HG02623 (cell line): ENCODE results near the gene SHISA8.

Experiments
- ATAC-seq: cut with Tn5 transposase; IDR thresholded peaks from one replicate; pipeline ENCODE4 v1.9.1; 2021; ENCODE audit warnings: moderate library complexity; ENCODE audit not compliant: unreplicated experiment

SHISA8 gene

DNA sequence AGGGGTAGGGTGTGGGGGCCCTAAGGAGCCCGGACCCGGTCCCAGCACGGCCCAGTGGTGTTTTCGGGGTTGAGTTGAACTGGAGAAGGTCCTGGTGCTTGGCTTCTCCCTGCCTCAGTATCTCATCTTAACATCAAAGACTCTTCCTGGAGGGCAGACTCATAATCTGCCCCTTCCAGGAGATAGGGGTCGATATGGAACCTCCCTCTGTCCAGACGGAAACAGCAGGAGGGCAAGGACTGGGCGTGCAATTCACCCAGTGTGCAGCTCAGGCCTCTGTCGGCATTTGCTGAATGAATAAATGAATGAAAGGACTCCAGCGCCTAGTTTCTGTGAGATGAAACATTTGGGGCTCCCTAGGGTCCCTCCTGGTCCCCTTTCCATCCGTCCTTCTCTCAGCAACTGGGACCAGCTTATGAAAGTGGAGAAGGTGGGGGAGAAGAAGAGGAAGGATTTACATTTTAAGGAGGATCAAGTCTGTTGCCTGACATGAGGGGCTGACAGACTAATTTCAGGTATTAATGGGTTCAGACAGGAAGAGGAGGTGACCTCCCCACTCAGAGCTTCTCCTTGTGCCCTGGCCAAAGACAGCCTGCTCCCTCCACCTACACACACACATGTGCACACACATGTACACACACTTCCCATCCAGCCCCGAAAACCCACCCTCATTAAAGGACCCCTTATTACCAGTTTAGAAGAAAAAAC is 1.1 kb upstream of the SHISA8 start:
- no peak for ATAC-seq

DNA sequence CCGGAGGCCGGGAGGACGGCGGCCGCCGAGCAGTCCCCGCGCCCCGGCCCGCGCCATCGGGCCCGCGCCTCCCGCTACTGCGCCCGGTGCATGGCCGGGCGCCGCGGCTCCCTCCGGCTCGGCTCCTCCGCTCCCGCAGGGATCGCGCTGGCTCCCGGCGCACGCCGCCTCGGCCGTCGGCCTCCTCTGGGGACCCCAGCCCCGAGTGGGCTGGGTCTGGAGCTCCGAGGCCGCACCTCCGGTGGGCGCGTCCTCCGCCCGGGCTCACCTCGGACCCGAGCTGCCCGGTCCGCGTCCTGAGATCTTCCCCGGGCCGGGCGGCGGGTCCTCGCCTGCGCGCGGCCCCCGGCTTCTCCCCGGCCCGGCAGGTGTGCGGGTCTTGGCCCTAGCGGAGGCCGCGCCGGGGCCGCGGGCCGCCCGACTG is 251 bp downstream of the SHISA8 start:
- no peak for ATAC-seq

DNA sequence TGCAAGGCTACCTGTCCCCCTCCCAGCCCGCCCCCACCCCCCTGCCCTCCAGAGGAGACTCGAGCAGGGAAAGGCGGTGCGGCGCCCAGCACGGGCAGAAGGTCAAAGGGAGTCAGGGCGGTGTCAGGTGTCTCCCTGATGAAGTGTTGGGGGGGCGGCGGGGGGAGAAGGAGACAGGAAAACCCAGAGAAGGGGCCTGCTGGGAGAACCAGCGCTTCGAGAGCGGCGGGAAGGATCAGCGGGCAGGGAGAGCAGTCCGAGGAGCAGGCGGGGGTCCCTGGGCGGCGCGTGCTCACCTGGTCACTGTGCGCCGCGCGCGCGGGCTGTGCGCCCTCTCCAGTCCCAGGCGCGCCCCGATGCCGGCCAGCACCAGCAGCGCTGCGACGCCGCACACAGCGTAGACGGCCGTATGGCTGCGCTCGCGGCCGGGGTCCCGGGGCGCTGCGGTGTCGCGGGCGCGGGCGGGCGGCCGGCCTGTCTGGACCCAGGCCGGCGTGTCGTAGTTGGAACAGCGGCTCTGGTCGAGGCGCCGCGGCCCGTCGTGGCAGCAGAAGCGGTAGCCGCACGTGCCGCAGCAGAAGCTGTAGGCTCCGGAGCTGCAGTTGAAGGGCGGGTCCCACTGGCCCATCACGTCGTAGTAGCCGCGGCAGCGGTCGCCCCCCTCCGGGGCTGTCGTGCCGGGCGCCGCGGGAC is 886 bp downstream of the SHISA8 start:
- ATAC-seq: no peak

DNA sequence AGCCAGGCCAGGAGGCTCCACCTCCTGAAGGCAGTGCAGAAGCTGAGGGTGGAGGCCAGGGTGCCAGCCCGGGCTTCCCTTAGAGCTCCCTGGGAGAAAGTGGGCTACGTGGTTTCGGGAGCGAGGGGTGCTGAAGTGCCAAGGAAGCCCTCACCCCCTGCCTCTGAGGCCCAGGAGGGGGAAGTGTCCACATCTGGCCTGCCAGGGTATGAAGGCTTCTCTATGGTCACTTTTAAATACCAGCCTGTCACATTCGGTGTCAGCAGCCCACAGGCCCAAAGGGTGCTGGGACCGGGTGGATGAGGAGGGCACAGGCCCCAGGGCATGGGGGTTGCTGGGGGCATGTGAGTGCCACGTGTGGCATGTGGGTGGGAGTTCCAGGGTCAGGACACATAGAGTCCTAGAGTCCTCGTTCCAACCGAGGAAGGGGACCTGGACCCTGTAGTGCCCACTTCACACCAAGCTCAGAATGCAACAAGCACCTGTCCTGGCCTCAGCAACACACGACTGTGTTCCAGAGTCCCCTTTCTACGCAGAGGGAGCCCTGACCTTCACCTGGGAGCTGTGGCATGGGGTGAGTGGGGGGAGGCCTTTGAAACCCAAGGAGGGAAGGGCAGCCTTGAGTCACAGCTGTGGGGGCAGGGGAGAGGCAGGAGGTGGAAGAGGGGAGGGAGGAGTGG is 1.7 kb downstream of the SHISA8 start:
- no peak for ATAC-seq

DNA sequence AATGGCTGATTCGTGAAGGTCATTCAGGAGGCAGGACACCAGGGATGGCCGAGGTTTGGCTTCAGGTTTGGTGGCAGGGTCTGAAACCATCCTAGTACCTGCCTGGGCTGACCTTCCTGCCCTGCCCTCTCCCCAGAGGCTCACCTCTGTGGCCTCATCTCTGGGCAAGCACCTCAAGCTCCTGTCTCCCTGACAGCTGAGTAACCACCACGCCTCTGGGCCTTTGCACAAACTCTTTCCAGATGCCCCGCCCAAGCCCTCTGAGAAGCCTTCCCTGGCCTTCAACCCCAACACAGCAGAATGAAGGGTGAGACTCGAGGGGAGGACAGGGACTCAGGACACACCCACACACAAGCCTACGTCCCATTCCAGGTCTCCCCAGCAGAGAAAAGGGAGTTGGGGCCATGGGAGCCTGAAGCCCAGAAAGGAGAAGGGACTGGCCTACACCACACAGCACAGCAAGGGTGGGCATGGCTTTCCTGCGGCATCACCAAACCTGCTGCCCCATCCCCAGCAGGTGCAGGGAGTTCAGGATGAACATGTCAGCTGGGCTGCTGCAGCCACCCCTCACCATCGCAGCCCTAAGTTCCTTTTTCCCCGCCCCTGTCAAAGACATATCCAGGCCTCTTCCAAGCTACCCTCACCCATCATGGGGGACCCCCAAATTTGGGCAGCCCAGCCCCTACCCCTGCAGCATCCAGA is 2.4 kb downstream of the SHISA8 start:
- no peak for ATAC-seq

DNA sequence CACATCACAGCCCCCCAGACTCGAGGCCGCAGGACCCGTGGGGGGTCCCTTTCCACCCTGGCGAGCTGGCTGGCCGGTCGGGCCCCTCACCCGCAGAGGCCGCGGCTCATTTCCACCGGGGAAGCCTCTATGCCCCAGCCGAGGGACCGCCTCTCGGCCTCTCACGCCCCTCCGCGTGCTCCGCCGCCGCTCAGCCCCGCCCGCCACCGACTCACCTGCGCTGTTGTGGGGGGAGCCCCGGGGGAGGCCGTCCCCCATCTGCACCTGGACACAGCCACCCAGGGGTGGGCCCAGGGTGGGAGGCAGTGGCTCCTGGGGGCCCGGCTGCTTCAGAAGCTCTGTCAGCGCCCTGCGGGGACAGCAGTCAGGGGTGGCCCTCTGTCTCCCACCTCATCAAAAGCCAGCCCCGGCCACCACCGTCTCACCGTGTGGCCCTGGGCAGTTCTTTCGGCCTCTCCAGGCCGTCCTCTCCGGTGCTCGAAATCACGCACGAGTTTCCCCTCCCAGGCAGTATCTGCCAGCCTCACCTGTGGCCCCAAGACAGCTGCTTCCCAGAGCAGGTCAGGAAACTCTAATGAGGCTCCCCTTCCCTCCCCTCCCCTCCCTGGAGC is 3.8 kb downstream of the SHISA8 start:
- no peak for ATAC-seq

DNA sequence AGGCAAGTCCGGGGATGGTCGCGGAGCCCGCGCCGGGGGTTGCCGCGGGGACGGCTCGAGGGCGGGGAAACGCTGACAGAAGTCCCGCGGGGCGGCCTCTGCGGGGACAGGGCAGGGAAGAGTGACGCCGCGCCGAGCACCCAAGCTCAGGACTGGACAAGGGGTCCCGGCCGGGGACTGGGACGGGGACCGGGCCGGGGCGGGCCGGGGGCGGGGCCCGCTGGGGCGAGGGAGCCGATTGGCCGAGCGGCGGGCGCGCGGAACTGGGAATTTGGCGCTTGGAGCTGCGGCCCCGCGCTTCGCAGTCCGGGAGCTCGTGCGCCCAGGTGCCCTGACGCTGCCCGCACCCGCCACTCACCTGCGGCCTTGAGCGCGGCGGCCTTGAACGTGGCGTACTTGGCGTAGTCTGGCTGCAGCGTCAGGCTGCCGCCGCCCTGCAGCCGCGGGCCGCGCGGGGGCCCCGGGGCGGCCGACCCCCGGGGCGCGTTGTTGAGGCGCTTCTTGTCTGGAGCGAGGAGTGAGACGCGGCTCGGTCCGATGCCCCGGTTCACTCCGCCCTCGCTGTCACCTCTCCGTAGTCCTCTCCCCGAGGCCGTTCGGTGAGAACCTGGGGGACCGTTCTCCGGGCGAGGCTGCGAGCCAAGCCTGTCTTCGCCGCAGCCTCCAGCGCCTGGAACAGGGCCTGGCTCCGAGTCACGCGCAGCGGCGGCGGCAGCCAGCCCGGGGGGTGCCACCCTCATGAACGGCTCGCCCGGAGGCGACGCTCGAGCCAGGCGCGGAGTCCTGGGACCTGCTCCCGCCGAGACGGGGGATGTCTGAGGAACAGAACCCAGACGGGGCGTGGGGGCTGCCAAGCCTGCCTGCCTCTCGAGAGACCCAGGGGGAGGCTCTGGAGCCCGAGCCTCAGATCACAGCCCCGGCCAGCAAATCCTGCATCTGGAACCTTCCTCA is 4.5 kb downstream of the SHISA8 start:
- ATAC-seq: no peak

DNA sequence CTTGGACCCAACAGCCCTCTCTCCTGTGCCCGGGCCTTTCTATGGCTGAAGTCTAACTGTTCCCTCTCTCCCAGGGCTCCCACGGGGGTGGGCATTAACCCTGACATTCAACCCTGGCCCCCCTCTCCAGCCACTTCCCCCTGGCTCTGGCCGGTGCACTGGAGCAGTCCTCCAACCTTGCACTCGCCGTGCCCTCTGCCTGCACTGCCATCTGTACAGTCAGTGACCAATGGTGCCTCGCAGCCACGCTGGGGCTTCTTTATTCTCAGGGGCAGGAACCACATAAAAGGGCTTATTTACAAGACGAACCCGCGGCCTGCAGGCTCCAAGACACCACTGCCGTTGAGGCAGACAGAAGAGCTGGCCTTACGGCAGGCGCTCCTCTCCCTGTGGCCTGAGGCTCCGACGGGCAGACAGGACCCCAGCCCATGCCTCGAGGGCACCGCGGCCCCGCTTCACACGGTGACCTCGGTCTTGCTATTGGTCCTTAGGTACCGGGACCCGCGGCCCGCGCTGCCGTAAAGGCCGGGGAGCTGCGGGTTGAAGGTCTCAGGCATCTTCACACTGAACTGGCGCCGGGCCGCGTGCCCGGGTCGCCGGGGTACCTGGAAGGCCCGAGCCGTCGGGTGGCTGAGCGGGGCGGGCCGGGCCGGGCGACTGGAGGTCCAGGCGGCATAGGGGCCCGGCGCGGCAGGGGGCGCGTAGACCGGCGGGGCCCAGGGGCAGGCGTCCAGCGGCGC is 5.4 kb downstream of the SHISA8 start:
- no peak for ATAC-seq

DNA sequence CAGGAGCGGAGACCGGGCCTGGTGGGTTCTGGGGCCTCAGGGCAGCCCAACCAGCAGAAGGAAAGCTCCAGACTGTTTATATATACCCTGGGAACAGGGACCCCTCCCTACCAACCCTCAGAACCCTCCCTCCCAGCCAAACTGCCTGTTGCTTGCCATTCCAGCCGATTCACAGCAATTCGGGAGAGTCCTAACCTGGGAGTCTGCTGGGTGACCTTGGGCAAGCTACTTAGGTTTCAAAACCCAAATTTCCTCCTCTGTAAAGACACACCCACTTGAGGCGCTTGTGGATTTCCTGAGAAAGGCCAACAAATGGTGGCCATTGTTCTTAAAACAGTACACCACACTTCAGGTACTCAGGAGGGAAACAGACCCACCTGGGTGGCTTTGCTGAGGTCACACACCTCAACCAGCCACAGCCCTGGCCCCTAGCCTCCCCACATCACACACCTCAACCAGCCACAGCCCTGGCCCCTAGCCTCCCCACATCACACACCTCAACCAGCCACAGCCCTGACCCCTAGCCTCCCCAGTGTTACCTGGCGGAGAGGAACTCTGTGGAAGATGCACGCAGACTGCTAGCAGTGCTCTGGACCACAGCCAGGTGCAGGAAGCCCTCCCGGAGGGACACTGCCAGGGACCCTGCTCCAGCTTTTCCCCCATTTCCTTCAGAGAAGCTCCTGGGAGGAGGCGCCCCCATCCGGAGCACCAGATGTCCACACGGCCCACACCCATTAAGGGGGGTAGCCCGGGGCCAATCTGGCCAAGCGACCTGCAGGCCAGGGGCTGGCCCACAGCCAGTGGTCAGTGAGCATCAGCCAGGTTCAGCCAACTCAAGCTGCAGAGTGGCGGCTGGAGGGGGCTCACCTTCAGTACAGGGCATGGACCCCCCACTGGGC is 6.2 kb downstream of the SHISA8 start:
- ATAC-seq: no peak

DNA sequence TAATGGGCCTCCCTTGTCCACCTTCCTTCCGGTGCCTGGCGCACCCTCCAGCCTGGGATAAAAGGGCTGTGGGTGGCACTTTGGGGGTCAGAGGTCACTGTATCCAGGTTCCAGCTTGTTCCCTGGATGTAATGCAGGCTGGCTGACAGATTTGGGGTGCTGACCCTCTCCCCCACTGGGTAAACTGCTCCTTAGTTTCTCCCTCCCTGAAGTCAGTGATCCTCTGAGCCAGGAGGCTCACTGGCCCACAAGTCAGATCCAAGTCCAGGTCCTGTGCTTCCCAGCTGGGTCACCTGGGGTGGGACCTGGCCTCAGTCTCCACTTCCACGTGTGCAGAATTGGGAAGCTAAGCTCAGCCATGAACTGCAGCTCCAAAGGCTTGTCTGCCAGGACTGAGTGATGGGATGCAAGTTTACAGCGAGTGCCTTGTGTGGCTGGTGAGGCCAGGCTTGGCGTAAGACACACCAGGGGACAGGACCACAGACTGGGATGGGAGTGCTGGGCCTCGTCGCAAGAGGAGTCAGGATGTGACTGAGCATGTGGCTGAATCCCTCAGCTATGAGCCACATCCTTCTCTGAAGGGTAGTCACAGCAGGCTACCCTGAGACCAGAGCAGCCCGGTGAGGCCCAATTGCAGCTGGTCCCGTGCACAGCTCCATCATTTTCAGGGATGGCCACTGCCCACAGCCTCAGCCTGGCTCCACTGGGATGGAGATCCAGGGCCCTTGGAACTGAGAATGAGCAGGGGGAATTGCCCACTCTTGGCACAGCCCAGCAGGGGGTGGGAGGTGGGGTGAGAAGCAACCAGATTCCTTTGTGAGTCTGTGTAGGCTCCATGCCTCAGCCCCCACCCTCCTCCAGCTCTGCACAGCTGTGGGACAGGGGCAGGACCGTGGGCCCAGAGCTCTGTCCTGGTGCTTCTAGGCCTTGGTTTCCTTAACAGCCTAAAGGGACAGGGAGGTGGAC is 7.2 kb downstream of the SHISA8 start:
- ATAC-seq: no peak

DNA sequence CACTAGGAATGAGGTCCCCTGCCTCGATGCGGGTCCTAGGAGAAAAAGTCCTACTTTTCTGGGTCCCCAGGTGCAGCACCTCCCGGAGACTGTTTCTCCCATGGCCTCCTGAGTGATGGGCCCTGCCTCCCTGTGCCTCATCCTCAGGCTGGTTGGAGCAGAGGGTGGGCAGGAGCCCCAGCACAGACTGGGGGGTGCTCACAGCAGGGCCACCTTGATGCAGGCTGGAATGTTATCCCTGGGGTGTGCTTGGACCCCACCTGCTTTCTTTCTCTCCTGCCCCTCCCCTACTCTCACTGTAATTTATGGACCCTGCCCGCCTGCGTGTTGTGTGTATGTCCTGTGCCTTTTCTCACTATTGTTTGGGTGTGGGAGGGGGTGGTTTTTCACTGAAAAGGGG is 8.1 kb downstream of the SHISA8 start:
- no peak for ATAC-seq

DNA sequence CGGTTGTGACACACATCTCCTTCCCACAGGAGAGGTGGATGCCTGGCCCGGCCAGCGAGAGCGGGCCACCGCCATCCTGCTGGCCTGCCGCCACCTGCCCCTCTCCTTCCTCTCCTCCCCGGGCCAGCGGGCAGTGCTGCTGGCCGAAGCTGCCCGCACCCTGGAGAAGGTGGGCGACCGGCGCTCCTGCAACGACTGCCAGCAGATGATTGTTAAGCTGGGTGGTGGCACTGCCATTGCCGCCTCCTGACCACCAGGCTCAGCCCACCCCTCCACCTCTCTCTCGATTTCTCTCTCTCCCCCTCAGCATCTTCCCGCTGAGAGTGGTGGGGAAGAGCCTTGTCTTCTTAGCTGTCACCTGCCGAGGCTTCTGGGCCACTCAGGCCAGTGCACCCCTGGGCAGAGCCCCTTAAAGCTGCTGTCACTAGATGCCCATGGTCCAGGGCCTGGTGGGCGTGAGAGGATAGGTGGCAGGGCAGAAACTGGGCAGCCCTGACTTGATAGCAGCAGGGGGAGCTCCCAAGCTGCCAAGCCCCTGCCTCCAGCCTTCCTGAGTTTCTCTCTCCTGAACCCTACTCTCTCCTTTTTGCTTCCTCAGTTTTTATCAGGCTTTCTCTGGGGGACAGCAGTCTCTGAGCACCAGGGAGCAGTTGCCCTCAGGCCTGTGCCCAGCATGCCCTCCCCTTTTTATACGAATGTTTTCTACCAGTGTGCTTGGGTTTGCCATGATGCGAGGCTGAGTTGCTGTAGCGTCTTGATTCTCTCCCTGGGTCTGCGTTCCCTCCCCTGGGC is 9.3 kb downstream of the SHISA8 start:
- no peak for ATAC-seq

DNA sequence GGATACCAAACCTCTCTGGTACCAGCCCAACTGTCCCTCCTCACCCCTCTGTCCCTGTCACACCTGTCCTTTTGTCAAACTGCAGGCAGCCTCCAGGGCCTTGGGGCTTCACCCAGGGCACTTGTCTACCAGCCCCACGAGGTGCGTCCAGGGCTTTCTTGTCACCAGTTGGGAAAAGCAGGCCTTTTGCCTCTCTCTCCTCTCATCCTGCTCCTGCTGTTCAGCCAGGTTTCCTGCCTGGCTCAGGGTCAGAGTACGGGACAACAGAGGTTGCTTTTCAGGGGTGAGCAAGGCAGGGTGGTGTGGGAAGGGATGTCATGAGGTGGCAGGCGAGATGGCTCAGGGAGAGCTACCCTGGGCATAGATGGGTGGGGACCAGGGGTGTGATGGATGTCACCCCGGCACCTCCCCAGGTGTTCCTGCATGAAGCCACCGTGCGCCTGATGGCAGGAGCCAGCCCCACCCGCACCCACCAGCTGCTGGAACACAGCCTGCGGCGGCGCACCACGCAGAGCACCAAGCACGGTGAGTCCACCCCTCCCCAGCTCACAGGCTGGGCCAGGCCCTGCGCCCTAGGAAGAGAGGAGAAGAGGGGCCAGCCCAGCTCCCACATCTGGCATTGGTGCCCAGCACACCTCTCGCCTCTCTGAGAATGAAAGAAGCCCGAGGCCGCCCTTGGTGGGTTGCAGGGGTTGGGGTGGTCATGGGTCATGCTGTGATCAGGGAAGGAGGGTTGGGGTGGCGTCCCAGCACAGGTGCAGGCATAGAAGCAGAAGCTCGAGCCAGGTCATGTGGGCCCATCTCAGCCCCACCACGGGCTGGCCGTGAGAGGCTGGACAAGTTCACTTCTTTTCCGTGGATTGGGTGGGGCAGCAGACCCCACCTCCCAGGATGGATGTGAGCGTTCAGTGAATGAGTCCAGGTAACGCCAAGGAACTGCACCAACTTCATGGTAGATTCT is 10.1 kb downstream of the SHISA8 start:
- no peak for ATAC-seq

DNA sequence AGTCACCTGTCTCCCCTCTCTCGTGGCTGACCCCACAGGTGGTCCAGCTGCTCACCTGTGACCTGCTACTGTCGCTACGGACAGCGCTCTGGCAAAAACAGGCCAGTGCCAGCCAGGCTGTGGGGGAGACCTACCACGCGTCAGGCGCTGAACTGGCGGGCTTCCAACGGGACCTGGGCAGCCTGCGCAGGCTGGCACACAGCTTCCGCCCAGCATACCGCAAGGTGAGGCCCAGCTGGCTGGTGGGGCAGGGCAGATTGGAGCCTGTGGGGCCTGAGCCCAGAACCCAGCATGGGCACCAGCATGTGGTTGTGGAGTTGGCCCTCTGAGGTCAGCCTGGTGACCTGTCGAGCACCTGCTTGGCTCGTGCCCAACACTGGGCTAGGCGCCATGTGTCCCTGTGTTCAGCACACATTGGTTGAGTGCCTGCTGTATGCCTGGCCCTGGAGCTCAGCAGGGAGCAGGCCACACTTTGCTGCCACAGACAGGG is 11.9 kb downstream of the SHISA8 start:
- ATAC-seq: no peak

DNA sequence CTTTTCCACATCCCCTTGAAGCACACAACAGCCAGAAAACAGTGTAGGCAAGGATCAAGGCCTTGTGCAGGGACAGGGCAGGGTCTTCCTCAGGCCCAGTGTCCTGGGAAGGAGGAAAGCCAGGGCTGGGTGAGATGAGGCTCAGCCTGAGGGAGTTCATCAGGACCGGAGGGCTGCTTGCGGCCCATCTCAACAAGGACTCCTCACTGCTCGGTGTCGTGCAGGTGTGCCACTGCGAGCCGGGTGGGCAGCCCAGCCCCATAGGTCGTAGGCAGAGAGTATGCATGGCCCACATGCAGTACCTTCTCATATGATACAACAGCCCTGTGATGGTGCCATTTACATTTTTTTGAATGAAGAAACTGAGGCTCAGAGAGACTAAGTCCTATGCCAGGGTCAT is 12.9 kb downstream of the SHISA8 start:
- no peak for ATAC-seq
